Right lobe of liver (tissue), 4 donors: ENCODE results near the gene SLC22A23.

Source experiments
- CTCF ChIP-seq, 4 donors: fragments of 200-600 bp in 3 of 4; fragments of 450-650 bp in 1 of 4; IDR thresholded peaks; one replicate each; pipeline versions ENCODE4 v1.5.1 to v1.8.0; 2016 to 2022; ENCODE audit warnings: antibody characterized with exemption in 4 of 4, mild to moderate bottlenecking in 2 of 4
- POLR2A ChIP-seq: fragments of 450-650 bp; IDR thresholded peaks from one replicate; pipeline ENCODE4 v1.6.1; 2017; ENCODE audit warnings: antibody characterized with exemption, mild to moderate bottlenecking
- donor health status: DM: no; HTN: no; CAD: no.
- donor health status: DM: no; HTN: no; CAD: no.
- donor health status: DM: no; HTN: yes; CAD: no.

- TF ChIP-seq CTCF (IDR thresholded peaks at IDR 0.05) (no peak), POLR2A (no peak)
Measured at GRCh38 chr6:3368685-3369084, 88.2 kb downstream of the SLC22A23 start.
